HG02840 (cell line): ENCODE data around the gene MSI2.

ENCODE experiments used
- ATAC-seq: cut with Tn5 transposase; IDR thresholded peaks from one replicate; pipeline ENCODE4 v1.9.1; 2021; ENCODE audit warnings: mild to moderate bottlenecking, moderate library complexity, moderate number of reproducible peaks; ENCODE audit not compliant: unreplicated experiment, low FRiP score

MSI2 gene

DNA sequence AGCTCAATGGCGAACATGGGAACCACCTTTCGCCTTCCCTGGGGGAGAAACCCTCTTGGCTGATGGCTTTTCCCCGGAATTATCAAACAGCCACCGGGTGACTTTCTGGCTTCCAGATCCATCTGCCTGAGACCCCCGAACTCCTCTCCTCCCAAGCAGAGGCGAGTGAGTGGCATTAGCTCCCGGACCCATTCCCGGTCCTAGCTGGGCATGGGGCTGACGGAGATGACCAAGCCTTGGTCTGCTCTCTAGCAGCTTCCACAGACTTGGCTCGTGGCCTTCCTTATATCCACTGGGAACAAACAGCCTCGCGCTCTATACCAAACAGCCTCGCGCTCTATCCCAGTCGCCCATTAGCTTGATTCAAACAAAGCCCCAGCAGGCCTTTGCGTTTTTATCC lies 426.4 kb downstream of the MSI2 start:
- no peak for ATAC-seq

DNA sequence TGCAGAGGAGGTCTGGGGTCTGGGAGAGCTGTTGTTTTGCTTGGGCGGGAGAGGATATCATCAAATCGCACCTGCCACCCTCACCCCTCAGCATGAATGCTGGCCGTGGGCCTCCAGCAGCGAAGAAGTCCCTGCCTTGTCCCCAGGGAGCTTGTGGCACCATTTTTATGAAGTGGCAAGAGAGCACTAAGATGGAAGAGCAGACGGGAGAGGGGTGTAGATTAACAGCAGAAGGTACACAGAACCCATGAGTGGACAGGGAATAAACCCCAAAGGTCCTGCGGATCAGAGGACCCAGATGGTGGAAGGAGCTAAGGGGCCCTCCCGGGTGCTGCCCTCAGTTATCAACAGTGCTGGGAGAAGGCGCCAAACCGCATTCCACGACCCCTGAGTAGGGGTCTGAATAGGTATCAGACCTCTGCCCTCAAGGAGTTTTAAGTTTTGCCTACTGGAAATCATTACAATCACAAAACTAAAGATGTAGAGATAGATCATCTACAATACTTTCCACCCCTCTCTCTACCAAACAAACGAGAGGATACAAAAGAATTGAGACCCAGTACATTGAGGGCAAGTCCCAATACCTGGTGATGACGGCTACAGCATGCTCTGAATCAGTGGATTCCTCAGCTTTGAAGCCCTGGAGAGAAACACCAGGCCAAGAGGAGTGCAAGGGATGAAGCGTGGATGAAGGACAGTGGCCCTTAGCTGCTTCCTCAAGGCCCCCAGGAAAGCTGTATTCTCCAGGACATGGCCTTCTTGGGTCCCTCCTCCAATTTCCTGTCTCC lies 428.6 kb downstream of the MSI2 start:
- ATAC-seq = no peak

DNA sequence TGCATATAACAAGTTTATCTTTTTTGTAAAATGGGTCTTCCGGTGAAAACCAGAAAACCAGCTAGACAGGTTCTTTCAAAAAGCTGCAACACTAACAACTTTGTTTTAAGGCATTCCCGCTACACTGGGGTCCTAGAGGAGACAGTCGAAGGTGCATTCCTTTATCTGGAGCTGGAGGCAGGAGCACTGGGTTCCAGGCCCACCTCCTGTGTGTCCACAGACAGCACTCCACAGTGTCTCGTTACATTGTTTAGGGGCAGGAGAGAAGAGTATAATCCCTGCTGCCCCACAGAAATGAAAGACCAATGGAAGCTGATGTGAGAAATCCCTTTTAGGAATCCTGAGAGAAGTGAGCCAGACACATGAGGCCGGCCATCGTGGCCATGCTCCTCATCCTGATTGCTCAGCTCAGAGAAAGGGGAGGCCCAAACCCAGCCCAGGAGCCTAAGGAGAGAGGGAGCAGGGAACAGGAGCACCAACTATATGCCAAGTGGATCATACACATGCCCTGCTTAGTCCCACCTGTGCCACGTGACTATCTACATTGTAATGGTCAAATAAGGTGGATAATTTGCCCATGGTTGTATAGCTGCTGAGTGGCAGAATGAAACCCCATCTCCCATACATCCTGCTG lies 429.3 kb downstream of the MSI2 start:
- no peak for ATAC-seq

DNA sequence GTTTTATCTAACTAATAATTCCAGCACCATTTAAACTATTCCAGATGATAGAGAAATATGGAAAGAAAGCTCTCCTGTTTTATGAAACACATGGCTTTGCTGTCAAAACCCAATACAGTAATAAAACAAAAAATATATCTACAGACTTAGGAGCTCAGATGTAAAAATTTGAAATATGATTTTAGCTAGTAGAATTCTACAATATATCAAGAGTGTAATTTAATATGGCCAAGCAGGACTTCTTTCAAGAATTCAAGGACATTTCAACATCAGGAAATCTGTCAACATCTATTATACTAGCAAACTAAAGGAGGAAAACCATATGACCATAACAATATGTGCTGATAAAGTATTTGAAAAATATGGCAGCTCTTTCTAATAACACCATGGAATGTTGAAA lies 431.3 kb downstream of the MSI2 start:
- no peak for ATAC-seq

DNA sequence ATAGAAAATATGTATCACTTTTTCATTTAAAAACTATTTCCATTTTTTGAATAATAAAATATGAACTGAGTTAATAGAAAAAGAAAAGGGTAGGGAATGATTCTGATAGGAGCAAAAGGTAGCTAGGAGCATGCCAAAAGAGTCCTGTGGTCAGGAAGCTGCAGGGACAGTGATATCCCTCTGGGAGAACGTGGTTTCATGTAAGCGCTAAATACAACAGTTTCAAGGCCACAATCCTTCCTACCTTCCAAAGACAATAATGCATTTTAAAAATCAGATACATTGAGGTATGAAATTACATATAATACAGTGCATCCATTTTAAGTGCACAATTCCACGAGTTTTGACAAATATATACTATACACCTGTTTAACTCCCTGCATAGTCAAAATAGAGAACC lies 432.9 kb downstream of the MSI2 start:
- no peak for ATAC-seq

DNA sequence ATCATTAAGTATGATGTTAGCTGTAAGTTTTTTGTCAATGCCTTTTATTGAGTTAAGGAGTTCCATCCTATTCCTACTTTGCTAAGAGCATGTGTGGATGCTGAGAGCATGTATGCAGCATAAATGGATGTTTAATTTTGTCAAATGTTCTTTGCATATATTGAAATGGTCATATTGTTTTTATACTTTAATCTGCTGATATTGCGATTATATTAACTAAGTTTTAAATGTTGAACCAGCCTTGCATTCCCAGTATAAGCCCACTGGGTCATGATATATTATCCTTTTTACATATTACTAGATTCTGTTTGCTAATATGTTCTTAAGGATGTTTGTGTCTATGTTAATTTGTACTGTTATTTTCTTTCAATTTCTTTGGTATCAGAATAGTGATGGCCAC lies 435.6 kb downstream of the MSI2 start:
- no peak for ATAC-seq

DNA sequence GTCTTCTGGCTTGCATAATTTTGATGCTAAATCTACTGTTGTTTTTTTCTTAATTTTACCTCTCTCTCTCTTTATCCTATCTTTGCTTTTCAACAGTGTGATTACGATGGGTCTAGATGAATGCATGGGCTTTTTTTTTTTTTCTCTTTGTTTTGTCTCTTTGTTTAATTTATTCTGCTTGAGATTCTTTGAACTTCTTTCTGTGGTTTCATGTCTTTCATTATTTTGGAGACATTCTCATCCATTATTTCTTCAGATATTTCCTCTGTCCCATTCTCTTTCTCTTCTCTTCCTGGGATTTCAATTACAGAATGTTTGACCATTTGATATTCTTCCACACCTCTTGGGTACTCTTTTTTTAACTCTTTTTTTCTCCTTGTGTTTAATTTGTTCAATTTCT lies 436.4 kb downstream of the MSI2 start:
- ATAC-seq = no peak

DNA sequence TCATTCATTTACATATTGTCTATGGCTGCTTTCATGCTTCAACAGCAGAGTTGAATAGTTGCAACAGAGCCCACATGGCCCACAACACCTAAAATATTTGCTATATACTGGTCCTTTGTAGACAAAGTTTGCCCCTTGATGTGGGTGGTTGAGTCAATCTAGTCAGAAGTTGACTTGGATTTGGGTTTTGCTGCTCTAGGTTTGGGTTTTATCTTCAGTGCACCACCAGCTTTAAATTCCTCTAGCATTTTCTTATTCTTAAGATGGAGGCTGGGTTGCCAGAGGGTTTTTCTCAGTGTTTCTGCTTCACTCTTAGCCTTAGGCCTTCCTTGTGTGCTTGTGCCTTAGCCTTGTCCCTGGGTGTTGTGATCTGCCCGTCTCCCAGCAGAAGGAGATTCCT lies 437.7 kb downstream of the MSI2 start:
- ATAC-seq = no peak

DNA sequence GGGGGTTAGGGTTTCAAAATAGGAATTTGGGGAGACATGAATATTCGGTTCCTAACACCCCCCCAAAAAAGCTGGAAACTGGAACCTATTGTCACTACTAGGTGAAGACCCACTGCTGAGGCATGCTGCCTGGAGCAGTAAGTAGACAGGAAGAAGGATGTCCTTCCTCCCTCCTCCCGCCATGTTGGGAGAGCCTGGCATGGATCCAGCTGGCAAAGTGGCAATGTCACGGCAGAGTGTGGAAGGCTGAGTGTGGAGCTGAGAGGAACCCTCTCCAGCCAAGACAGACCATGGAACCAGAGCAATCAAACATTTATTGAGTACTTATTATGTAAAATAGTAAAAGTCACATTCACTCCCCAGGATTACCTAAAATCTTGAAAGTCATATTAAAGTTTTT lies 439.7 kb downstream of the MSI2 start:
- no peak for ATAC-seq

DNA sequence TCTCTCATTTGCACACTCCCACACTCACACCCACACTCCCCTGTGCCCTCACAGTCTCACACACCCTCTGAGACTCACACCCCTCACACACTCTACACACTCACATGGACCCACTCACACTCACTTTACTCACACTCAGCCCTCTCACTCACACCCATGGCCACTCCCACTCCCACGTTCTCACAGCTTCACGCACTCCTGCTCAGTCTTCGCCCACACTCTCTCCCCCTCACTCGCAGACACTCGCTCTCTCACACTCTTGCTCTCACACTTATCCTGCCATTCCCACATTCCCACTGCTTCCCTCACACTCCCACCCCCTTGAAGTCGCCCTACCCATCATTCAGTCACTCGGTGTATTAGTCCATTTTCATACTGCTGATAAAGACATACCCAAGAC lies 440.9 kb downstream of the MSI2 start:
- ATAC-seq = no peak

DNA sequence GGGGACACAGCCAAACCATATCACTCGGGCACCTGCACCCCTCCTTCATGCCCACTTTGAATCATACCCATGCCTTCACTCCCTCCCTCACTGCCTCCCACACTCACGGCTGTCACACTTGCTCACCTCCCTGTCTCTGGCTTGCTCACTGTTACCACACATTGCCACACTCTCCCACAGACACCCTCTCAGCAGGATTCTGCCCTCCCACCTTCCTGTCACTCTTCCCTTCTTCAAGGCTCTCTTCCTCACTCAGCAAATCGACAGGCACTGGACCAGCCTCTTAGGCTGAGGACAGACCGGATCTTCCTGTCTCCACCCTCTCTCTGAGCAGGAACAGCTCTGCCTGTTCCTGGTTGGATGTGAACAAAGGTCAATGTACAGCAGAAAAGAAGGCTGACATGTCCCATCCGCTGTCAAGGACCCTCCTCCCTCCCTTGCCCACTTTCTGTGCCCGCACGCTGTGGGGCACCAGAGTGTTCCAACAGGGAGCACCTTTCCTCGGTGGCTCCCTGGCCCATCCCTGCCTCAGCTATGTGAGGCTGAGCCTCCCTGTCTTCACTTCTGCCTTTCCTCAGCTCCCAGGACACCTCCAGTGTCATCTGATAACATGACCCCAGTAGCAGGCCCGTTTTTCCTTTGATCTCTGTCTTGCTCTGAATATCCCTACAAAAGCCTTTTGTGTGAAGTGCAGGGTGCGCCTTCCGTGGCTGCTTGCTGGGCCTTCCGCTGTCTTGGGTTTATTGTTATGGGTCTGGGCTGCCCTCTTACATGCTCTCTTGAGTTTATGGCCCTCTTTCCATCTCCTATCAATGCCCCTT lies 441.8 kb downstream of the MSI2 start:
- ATAC-seq = no peak

DNA sequence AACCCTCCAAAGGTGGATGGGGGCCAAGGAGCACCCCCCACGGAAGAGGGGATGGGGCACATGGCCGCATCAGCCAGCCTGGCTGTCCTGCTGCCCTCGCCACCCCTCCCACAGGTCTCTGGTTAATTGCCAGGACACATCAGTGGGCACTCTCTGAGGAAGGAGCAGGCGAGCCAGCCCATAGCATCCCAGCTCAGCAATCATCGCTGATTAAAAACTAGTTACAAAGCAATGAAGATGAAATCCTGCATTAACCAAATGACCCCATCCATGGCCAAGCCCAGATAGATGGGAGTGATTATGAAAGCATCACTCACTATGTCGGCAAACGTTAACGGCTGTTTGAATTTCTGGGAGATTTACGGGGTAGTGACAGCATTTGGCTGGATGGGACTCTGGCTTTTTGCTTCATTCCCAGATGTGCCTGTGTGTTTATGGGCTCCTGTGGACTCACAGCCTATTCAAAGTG lies 443.5 kb downstream of the MSI2 start:
- no peak for ATAC-seq

DNA sequence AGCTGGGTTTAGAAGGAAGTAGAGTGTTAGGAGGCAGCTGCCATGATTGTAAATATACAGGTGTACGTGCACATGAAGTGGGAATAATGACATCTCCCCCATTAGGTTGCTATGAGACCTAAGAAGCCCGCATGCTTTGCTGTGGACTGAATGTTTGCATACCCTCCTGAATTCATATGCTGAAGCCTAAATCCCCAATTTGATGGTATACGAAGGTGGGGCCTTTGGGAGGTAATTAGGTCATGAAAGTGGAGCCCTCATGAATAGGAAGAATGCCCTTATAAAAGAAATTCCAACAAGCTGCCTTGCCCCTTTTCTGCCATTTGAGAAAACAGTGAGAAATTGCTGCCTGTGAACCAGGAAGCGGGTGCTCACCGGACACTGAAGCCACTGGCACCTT lies 444.8 kb downstream of the MSI2 start:
- ATAC-seq = no peak

DNA sequence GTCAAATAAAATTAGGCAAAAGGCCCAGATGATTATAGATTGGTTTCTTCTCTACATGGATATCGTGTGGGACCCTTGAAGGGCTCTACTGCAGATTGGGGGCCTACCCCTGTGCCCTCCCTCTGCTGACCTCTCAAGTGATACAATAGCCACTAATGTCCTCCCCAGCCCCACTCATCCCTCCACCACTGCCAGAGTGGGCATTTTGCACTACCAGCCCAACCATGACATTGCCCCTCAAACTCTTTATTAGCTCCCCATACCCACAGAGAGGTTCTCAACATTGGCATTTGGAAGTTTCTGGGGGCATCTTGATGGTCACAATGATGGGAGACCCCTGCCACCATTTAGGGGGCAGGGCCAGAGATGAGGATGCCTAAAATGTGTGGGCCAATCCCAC lies 446.9 kb downstream of the MSI2 start:
- ATAC-seq = no peak

DNA sequence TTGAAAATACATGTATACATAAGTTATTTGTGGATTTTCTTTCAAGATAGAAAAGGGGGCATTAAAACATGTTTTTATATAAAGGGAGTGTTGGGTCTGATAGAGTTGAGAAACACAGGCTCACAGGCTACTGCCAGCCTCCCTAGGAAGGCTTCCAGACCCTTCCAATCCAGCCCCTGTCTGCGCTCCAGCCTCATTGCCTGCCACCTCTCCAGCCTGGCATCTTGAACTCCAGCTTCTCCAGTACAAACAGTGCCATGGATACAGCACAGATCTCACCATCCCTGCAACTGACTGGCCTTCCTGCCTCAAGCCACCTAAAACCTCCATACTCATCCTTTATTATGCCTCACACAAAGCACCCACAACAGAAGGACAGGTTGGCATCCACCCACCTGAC lies 448.1 kb downstream of the MSI2 start:
- no peak for ATAC-seq

DNA sequence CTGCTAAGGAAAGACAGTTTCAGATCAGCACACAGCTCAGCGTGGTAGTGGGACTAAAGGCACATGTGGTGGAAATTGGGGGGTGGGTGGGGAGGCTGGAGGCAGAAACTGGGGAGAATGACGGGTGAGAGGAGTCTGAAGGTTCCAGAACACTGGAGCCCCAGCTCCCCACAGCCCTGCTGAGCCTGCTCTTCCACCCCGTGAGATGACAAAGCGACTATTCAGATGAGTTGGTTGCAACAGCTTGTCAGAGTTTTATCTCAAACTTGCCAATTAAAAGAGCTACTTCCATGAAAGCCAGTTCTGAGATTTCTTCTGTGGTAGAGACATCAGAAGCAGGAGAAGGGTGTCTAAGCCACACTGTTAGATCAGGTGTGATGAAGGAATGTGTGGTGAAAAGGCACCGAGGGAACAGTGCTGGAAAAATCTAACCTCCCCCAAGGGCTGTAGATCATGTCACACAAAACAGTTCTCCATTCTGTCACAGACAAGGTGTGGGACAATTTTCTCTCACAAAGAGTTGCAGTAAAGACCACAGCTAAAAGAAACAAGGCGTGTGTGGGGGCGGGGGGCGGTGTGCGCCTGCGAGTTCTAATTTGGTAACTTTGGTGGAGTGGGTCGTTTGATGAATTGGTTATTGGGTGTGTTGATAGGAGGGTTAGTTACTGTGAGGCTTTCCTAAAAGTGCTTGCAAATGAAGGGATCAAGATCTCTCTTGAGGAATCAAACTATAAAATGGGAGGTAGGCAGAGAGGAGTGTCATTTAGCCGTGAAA lies 449.8 kb downstream of the MSI2 start:
- no peak for ATAC-seq

DNA sequence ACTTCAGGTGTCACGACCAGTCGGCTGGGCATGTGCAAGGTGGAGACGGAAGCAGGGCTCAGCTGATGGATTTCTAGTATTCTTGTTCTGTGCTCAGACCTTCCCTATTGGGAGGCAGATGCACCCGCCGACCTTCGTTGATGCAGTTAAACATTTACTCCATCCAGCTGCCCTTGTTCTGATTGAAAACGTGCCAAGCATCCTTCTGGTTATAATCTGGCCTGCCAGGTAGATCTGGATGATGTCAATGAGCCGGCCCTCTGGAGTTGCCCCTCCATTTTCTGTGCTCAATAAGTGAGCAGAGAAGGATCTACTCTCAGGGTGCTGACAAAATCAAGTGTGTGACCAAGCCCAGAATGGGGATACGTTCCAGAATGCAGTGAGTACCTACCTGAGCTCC lies 450.4 kb downstream of the MSI2 start:
- no peak for ATAC-seq

DNA sequence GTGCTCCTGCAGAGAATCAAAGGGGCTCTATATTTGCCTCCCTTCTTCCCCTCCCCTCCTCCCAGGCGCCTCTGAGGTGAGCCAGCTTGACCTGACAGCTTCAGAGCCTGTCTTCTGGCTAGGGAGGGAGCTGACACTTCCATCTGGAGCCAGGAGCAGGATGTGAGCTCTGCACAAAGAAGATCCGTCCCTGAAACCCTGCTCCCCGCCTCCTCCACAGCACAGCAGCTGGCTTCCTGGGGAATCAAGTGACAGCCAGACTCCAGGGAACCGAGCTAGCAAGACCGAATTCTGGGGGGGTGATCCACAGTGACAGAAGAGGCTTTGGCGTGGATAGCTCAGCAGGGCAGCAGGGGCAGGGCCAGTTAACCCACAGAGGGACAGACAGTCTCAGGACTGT lies 451.6 kb downstream of the MSI2 start:
- no peak for ATAC-seq

DNA sequence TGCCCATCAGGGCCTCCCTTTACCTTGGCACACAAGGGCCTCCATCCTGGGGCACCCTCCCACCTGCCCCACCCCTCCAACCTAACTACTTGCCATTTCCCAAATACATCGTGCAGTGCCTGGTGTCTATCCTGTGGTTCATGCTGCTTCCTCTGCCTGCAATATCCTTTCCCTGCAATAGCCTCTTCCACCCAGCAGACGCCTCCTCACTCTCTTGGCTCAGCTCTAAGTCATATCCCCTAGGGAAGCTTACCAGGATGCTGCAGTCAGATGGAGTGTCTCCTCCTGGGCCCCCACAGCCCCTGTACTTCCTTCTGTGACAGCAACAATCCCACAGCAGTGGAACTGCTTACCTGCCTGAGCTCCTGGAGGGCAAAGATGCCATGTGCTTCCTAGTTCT lies 452.1 kb downstream of the MSI2 start:
- no peak for ATAC-seq

DNA sequence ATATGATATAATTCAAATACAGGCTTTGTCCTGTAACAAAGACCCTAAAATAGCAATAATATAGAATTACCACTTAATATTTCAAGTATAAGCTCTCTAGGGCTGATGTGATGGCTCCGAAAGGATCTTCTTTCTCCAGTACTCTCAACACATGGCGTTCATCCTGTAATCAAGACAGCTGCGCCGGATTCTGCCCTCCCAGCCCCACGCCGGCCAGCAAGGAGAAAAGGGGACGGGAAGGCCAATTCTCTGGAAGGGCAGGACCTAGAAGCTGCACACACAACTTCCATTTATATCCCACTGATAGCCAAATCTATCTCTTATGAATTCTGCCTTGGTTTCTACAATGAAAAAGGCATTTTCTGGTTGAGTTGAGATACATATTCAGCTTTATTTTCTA lies 456.8 kb downstream of the MSI2 start:
- ATAC-seq = no peak
